DLD1 (cell line): ENCODE data around the gene HOXD11.

Source experiments
- in situ Hi-C: cut with HindIII; loops from 2 replicates; pipeline ENCODE4 v1.10.0; 2017; ENCODE audit warnings: low sequenced_read_pairs

The HOXD11 gene

DNA sequence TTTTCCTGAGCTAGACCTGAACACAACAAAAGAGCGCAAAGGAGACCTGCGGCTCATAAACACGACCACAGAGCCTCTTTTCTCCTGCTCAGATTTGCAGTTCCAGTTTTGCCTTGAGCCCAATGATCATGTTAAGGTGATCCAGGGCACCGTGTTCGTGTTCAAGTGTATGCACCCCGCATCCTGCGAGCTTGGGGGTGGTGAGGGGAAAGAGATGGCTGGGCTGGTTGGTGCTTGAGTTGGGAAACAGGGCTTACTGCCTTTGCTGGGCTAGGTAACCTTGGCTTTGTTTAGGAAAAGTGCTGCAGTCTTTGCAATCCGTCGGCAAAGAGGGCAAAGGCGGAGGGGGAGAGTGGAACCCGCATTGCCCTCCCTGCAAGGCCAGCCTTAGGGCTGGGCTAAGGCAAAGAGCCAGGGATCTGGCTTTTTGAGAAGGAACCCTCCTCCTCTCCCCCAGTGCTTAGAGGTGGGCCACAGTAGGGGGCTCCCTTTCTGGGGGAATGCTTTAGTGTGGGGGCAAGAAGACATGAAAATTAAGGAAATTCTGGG is 10.8 kb downstream of the HOXD11 start:
- in situ Hi-C loops: no loop called here

DNA sequence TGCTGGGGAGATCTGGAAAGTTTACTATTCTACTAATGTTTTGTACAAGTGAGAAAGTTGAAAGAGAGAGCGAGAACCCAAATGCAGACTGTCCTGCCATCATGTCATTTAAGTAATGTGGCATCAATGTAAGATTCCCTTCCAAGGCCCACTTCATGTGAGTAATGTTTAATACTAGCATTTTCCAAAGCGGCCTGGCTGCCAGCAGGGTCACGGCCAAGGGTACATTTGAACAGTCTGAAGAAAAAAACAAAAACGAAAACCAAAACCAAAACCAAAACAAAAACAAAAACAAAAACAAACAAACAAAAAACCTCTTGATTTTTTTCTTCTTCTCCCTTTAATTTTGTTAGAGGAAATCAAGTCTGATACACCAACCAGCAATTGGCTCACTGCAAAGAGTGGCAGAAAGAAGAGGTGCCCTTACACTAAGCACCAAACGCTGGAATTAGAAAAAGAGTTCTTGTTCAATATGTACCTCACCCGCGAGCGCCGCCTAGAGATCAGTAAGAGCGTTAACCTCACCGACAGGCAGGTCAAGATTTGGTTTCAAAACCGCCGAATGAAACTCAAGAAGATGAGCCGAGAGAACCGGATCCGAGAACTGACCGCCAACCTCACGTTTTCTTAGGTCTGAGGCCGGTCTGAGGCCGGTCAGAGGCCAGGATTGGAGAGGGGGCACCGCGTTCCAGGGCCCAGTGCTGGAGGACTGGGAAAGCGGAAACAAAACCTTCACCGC is 11.7 kb downstream of the HOXD11 start:
- in situ Hi-C loops: no loop called here

DNA sequence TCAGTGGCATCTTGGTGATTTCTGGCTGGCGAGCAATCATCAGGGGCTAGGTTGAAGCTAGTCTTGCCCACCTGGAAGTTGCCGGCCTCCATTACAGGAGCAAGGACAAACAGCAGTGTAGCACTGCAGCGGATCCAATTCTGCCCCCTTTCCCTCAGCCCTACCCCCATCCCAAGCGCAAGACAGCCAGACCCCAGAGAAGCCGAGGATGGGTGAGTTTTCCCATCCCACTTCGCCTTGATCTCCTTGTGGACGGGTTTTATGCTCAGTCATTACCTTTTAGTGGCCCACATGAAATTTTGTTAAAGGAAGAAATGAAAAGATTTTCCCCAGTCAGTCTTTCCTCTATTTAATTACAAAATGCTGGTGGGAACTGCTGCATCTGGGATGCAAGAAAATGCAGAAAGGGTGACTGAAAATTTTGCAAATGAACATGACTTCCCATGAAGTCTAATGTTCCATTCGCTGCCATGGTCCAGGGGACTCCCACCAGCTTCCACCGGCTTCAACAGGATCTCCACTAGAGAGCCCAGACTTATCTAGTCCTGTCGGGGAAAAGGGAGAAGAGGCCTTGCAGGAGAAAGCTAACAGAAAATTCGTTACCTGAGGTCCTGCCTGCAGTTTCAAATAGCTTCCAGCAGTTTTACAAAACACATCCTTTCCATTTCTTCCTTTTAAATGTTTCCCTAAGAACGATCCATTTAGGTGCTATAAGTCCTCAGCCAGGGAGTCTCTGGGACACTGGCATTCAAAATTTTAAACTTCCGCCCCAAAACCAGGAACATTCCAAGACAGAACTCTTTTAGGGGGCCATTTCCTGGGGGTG is 13.5 kb downstream of the HOXD11 start:
- in situ Hi-C loops: no loop called here

DNA sequence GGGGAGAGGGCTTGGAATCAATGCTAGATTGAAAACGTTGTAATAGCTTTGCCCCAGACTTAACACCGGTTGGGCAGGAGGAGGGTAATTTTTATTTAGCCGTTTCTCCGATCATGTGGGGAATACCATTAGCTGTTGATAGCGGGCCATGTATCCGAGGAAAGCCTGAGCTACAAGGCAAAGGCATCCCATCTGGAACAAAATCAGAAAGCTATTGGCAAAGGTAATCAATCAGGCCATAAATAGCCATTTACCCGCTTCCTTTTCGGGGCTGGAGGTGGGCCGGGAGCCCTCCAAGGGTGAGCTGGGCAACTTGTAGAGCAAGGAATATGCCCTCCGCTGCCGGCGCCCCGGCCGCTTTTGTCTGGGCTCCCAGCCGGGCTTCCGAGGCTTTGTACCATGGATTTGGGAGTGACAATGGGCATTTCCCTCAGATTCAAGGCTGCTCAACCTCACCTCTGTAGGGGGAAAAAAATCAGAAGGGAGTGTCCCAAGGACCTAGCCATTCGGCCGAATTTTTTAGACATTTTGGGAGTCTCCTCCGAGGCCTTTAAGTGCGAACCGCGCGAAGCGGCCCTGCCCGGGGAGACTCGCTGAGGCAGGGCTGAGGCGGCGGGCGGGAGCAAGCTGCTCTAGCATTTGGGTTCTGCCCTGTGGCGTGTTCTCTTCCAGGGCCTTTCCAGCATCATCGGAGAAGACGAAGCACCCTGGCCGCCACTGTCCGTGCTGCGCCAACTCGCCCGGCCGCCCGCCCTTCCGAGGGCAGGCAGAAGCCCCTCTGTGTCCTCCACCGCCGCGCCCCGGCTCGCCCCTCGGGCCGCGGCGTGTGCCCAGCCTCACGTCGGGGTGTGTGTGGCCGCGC is 14.3 kb downstream of the HOXD11 start:
- in situ Hi-C loops: no loop called here

DNA sequence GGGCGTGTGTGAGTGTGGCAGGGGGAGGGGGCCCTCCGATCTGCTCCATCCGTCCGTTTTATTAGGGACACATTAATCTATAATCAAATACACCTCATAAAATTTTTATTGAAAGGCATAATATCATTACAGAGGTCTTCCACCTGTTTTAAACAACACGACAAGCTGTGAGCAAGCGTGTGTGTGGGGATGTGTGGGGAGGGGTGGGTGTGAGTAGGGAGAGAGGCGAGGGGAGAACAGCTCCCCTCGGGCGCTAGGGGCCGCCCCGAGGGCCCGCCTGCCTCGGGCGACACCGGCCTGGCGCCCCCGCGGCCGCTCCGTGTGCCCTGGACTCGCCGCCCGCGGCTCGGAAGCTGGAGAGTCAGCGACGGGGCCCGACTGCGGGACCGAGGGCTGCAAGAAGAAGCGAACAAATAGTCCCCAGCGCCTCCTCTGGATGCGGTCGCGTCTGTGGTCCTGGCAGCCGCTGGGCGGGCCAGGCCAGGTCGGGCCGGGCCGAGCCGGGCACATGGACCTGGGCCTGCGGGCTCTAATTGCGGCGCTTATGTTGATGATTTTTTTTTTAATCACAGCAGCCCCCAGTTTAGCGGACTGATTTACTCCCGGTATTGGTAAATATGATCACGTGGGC is 15.1 kb downstream of the HOXD11 start:
- in situ Hi-C loops: no loop called here

DNA sequence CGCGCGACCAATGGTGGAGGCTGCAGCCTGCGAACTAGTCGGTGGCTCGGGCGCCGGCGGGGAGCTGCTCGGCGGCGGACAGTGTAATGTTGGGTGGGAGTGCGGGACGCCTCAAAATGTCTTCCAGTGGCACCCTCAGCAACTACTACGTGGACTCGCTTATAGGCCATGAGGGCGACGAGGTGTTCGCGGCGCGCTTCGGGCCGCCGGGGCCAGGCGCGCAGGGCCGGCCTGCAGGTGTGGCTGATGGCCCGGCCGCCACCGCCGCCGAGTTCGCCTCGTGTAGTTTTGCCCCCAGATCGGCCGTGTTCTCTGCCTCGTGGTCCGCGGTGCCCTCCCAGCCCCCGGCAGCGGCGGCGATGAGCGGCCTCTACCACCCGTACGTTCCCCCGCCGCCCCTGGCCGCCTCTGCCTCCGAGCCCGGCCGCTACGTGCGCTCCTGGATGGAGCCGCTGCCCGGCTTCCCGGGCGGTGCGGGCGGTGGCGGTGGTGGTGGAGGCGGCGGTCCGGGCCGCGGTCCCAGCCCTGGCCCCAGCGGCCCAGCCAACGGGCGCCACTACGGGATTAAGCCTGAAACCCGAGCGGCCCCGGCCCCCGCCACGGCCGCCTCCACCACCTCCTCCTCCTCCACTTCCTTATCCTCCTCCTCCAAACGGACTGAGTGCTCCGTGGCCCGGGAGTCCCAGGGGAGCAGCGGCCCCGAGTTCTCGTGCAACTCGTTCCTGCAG is 15.8 kb downstream of the HOXD11 start, which contains the start of gene HOXD9:
HOXD9 (plus strand) TSS at position 37 of the 728 bp plus-strand sequence; CDS start at position 87, 50 bp downstream.
- in situ Hi-C loops: no loop called here

DNA sequence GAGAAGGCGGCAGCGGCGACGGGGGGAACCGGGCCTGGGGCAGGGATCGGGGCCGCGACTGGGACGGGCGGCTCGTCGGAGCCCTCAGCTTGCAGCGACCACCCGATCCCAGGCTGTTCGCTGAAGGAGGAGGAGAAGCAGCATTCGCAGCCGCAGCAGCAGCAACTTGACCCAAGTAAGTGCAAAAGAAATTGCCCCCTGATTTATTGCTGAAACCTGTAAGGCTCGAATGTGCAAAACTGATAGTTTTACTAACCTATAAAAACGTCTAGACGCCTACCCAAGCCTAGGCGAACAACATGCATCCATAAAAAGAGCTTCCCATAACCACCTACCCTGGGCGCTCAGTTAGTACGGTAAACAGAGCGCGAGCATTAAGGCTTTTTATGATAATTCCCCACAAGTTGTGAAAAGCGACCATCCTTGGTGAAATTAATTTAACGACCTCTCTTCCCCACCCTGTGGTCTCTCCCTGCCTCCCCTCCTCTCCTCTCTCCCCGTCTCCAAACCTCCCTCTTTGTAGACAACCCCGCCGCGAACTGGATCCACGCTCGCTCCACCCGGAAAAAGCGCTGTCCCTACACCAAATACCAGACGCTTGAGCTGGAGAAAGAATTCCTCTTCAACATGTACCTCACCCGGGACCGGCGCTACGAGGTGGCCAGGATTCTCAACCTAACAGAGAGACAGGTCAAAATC is 16.5 kb downstream of the HOXD11 start:
- in situ Hi-C loops: no loop called here

DNA sequence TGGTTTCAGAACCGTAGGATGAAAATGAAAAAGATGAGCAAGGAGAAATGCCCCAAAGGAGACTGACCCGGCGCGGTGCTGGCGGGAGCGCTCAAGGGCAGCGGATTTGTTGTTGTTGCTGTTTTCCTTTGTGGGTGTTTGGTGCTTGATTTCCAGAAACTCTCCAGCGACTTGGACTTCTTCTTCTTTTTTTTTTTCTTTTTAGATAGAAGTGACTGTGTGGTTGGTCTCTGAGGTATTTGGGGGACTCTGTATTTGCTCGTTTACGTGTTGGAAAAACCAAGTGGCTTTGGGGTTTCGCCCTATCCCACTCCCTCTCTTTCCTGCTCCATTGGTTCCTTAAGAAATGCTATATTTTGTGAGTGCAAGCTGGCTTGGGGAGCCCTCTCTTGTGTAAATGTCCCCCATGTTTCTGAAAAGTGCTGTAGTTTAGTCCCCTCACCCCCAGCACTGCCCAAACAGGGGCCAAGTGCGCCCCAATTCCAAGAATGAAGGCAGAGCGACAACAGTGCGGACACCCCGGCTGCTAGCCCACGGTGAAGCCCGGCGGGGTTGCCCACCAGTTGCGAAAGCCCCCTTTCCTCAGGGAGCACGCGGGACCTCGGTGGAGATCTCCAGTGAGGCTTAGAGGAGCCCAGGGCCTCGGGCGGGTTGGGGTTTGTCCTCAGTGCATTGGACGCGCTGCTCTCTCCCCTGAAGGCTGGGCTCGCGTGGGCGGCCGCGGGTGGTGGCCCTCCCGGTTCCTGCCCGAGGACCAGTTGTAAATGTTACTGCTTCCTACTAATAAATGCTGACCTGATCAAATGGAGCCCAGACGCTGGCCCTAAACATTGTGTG is 17.2 kb downstream of the HOXD11 start:
- in situ Hi-C loops: no loop called here

DNA sequence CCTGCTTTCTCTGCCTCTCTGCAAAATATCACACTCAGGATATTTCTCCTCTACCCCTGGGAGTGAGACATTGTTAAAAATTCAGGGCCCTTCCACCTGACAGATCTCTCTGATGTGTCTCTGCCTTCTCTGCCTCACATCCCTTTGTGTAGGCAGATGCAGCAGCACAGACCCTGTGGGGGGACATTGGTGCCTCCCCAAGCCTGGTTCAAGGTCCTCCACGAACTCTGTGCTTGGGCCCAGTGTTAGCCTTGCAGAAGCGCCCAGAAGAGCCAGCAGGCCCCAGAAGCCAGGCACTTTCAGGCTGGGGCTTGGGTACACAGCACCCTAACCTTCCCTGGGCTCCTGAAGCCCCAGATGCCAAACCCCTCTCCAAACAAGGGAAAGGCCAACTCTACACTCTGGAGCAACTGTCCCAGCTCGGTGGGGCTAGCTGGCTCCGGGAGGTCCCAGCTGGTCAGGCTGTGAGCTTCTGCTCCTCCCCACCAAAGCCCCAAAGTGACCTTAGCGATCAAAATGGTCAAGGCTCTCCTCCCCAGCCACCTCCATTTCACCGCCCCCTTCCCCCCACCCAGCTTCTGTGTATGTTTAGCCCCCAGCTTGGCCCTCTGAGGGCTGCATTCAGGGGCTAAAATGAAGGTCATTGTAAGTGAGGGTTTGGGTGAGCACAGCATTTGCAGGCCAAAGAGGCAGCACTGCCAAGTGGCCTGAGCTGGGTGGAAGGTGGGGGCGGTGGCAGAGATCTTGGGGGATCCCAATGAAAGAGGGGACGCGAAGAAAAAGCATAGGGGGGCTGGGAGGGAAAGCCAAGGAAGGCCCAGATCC is 18.1 kb downstream of the HOXD11 start:
- in situ Hi-C loops: loop anchor here (25.0 kb wide), 1 partner anchor 512 kb away; no protein-coding TSS in a partner anchor

DNA sequence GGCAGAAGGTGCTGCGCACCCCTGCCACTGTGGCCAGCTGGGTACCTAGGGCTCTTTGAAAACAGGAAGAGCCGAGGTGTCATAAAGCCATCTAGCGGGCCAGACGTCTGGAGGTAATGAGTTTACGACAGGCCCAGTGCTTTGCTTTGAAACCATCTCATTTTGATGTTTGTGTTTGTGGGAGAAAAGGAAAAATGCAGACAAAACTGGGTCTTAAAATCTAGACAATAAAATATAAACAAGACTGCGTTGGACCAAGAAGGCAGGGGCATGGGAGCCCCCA is 18.6 kb downstream of the HOXD11 start:
- in situ Hi-C loops: loop anchor here (25.0 kb wide), 1 partner anchor 512 kb away; no protein-coding TSS in a partner anchor

DNA sequence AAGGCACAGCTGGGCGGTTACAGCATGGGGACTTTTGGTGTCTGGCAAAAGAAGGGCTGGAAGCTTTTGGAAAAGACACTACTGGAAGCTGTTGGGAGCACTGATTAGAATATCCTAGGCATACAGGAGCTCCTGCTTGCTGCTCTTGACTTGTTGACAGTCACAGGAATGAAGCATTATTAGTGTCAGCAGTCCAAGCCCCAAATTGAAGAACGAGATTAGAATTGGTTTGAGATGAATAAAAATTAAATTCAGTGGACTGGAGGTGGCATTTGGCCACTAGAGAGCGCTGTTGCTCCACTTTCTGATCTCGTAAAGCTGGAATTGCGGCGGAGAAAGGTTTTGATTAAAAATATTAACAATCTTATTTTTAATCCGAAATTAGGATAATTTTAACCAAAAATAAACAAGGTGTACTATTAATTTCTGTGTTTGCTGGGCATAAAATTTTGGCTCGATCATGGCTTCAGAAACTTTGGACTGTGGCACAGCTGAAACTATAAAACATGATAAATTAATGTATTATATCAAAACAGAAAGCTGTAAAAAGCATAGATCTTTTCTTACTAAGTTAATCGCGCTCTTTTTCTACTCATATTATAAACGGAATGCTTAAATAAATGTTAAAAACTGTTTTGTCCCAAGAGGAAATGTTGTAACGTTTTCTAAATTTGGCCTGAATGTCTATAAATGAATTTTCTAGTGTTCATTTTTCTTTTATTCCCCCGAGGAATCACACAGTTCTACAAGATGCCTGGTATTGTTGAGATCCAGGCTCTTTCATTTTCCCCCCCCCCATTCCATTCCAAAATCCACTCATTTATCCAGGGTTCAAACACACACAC is 20.1 kb downstream of the HOXD11 start:
- in situ Hi-C loops: loop anchor here (25.0 kb wide), 1 partner anchor 510 kb away; no protein-coding TSS in a partner anchor

DNA sequence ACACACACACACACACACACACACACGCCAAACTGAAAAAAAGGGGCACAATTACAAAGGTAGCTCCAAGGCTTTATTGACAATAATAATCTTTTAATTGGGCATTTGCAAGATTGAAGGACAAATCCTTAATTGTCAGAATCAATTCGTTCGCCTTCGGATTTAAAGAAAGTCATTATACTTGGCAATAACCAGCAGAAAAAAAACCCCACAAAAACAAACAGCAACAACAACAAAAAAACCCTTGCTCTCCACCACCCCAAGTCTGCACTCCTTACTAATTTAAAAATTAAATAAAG is 20.6 kb downstream of the HOXD11 start:
- in situ Hi-C loops: loop anchor here (25.0 kb wide), 1 partner anchor 510 kb away; no protein-coding TSS in a partner anchor

DNA sequence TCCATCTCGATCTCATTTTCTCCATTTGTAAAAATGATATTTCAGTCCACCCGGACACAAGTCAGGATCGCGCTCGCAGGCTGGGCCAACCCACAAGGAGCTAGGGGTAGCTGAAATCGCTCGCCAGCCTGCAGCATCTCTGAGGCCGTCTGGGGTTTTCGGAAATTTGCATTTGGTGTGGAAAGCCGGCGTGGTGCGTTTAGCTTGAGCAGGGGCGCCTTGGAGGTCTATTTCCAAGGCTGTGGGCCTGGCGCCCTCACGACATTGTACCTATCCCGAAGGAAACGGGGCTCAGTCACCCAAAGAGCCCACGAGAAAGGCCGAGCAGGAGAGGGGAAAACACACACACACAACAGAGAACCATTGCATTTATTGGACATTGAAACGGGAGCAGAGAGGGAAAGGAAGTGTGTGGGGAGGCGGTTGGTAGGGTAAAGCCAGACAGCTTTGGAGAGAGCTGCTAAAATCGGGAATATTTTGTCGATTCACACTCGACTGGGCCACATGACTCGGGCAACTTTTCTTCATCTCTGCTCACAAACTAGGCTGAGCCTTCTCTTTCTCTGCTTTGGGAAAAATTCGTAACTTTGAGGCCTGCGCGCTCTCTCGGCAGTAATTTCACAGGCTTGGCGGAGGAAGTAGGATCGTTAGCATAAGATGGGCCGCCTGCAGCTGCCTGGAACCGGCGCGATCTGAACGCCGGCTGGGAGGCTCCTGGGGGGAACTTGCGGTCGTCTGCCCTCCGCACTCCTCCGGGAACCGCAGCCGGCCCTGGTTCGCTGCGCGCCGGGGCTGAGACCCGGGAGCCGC is 21.3 kb downstream of the HOXD11 start:
- in situ Hi-C loops: loop anchor here (25.0 kb wide), 1 partner anchor 509 kb away; no protein-coding TSS in a partner anchor

DNA sequence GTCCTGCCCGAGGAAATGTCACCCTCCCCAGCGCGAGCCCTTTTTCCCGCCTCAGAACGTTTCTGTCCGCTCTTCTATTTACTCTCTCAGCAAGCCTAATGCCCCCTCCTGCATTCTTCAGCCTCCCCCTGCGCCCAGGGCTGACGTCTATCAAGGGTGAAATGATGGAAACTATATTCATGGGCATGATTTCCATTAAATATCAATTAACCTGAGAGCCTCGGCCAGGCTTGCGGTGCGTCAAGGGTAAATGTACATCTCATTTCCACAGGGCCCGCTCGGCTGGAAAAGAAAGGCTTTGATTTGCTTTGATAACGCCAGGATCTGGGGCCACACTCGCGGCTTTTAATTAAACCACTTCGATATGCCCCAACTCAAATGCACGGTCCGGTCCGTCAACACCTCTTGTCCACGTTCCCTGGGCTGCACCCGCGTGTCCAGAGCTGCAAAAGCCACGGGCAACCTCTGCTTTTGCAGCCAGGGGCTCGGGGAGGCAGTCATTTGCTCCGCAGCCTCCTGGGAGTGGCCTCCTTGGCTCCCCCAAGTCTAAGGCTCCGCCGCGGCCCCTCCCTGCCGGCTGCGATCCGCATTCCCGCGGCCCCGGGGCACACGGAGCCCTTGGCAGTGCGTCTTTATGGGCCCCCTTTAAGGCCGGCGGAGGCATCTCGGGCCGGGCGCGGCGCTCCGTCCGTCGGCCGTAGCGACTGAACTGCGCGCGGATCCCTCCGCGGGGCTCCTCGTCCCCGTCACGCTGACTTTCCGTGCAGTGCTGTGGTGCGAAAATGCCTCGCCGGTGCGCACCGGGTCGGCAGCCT is 22.1 kb downstream of the HOXD11 start, which contains the start of gene HOXD8:
HOXD8 (plus strand) TSS at position 724 of the 815 bp plus-strand sequence. CDS start 662 bp downstream, outside the sequence.
- in situ Hi-C loops: loop anchor here (25.0 kb wide), 1 partner anchor 508 kb away; no protein-coding TSS in a partner anchor

DNA sequence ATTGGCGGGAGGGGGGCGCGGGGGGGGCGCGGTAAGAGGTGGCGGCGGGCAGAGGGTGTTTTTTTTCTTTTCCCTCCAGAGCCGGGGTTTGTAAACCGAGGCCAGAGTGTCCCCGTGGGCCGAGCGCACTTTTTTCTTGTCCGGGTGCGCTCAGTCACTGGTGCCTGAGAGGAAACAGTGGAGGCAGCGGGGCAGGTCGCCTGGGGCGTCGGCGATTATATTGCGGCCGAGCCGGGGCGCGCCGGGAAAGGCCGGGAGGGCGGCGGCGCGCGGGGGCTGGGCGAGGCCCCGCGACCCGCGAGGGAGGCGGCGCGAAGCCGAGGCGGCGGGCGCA is 22.7 kb downstream of the HOXD11 start:
- in situ Hi-C loops: loop anchor here (25.0 kb wide), 1 partner anchor 508 kb away; no protein-coding TSS in a partner anchor
